Measurements from ENCODE around the gene BNIP5. TPM values are rescaled to one million over a fixed set of nuclear protein-coding genes. Genes with fewer than 3 reads are reported as not detected.

Gene BNIP5
- total RNA-seq, 2 donors from 2014 or later: not detected

DNA sequence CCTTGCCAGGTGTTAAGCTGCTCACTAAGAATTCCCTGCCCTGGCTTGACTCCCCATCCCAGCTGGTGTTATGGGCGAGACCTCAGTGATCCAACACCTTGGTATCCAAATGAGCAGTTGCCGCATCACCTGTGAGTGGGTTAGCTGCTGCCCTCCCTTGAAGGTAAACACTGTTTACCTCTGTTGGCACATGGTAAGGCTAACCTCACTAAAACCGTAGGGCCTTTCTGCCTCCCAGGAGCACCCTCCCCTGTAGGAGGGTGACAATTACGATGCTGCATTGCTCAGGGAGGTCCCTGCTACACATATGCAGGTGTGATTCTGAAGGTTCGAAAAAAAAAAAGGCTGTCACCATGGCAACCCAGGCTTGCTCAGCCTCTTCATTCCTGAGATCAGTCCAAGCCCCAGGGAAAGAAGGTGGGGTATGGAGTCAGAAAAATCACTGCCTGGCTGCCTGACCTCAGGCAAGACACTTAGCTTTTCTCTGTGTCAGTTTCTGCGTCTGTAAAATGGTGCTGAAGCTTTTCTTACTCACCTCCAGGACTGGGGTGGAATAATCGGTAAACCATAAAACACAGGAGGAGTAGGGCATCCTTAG lies 47.3 kb downstream of the BNIP5 start:
- ATAC-seq (ENCODE audit: insufficient number of reproducible peaks, low FRiP score, low read depth): no peak
- Histone ChIP-seq H3K4me3 (no peak overlapping the region), H3K9me3 (no peaks in the 10 kb centered on the region), H3K27me3 (replicated peaks; ENCODE audit: insufficient read depth) (no peaks in the 10 kb centered on the region), H3K36me3 (no peaks in the 10 kb centered on the region), H3K27ac (no peak overlapping the region), H3K4me1 (ENCODE audit: control insufficient read depth in 1 of 2, low read depth in 2 of 2) (peaks cover 0 to 9% of the 10 kb centered on the region in 2 donors)
- no peak for DNase-seq (ENCODE audit: low spot score)
- TF ChIP-seq, protein P1, sequence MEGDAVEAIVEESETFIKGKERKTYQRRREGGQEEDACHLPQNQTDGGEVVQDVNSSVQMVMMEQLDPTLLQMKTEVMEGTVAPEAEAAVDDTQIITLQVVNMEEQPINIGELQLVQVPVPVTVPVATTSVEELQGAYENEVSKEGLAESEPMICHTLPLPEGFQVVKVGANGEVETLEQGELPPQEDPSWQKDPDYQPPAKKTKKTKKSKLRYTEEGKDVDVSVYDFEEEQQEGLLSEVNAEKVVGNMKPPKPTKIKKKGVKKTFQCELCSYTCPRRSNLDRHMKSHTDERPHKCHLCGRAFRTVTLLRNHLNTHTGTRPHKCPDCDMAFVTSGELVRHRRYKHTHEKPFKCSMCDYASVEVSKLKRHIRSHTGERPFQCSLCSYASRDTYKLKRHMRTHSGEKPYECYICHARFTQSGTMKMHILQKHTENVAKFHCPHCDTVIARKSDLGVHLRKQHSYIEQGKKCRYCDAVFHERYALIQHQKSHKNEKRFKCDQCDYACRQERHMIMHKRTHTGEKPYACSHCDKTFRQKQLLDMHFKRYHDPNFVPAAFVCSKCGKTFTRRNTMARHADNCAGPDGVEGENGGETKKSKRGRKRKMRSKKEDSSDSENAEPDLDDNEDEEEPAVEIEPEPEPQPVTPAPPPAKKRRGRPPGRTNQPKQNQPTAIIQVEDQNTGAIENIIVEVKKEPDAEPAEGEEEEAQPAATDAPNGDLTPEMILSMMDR (IDR thresholded peaks at IDR 0.05): no peak

DNA sequence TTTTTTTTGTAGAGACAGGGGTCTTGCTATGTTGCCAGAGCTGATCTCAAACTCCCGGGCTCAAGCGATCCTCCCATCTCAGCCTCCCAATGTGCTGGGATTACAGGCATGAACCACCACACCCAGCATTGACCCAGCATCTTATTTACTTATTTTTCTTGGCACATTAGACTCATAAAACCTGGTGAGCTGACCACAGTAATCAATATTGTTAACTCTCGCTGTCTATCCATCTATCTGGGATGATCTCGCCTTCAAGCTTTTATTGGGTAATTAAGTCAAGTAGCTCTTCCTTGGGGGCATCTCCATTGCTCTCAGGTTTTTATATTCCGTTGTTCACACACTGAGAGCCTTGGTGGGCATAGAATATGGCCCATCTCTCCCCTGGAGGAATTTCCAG lies 49.8 kb downstream of the BNIP5 start:
- Histone ChIP-seq H3K27me3 (replicated peaks; ENCODE audit: insufficient read depth) (no peaks in the 10 kb centered on the region), H3K9me3 (no peaks in the 10 kb centered on the region)
- TF ChIP-seq, protein P1 (IDR thresholded peaks at IDR 0.05): no peak

GRCh38 chr6:36285797-36286196 lies 50.9 kb downstream of the BNIP5 start:
- no peaks in the 10 kb centered on the region for H3K27me3 ChIP-seq (replicated peaks; ENCODE audit: insufficient read depth)
- H3K4me1 ChIP-seq (ENCODE audit: control insufficient read depth in 1 of 2, low read depth in 2 of 2): peaks cover 0 to 9% of the 10 kb centered on the region in 2 donors

More for the DNA sequence above, 49.8 kb downstream of the BNIP5 start:
- Histone ChIP-seq H3K27ac (no peak overlapping the region), H3K4me3 (no peak overlapping the region), H3K36me3 (no peaks in the 10 kb centered on the region), H3K4me1 (ENCODE audit: control insufficient read depth in 1 of 2, low read depth in 2 of 2) (peaks cover 0 to 9% of the 10 kb centered on the region in 2 donors)
- DNase-seq (ENCODE audit: low spot score) (no peak), ATAC-seq (ENCODE audit: insufficient number of reproducible peaks, low FRiP score, low read depth) (no peak)

GRCh38 chr6:36285187-36285671 lies 51.5 kb downstream of the BNIP5 start:
- Histone ChIP-seq H3K4me3 (no peak overlapping the region), H3K9me3 (no peaks in the 10 kb centered on the region), H3K4me1 (ENCODE audit: control insufficient read depth in 1 of 2, low read depth in 2 of 2) (peaks cover 0 to 9% of the 10 kb centered on the region in 2 donors), H3K27ac (no peak overlapping the region), H3K36me3 (no peaks in the 10 kb centered on the region), H3K27me3 (replicated peaks; ENCODE audit: insufficient read depth) (no peaks in the 10 kb centered on the region)
- DNase-seq (ENCODE audit: low spot score) (no peak), ATAC-seq (ENCODE audit: insufficient number of reproducible peaks, low FRiP score, low read depth) (no peak)
- TF ChIP-seq, protein P1 (IDR thresholded peaks at IDR 0.05): no peak

More at GRCh38 chr6:36285797-36286196, 50.9 kb downstream of the BNIP5 start:
- Histone ChIP-seq H3K9me3 (no peaks in the 10 kb centered on the region), H3K36me3 (no peaks in the 10 kb centered on the region), H3K27ac (no peak overlapping the region), H3K4me3 (no peak overlapping the region)
- ATAC-seq (ENCODE audit: insufficient number of reproducible peaks, low FRiP score, low read depth) (no peak), DNase-seq (ENCODE audit: low spot score) (no peak)
- TF ChIP-seq, protein P1 (IDR thresholded peaks at IDR 0.05): no peak

DNA sequence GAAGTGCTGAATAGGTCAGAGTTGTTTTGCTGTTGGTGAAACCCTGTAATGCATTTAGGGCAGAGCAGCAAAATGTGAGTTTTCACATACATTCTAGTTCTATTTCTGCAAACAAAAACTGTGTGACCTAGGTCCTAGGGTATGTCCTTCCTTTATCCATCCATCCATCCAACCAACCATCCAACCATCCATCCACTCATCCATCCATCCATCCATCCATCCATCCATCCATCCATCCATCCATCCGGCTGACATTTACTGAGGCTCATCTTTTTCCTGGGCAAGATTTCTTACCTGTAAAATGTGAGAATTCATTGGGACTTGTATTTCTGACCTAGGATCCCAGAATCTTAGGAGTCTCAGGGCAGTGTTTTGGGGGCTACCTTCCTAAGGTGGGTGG lies 52.3 kb downstream of the BNIP5 start:
- H3K27ac ChIP-seq: no peak overlapping the region
- no peaks in the 10 kb centered on the region for H3K27me3 ChIP-seq (replicated peaks; ENCODE audit: insufficient read depth)
- no peak for ATAC-seq (ENCODE audit: insufficient number of reproducible peaks, low FRiP score, low read depth)
- H3K9me3 ChIP-seq: no peaks in the 10 kb centered on the region
- H3K4me1 ChIP-seq (ENCODE audit: control insufficient read depth in 1 of 2, low read depth in 2 of 2): peaks cover 0 to 10% of the 10 kb centered on the region in 2 donors
- no peaks in the 10 kb centered on the region for H3K36me3 ChIP-seq
- no peak overlapping the region for H3K4me3 ChIP-seq
- TF ChIP-seq, protein P1 (IDR thresholded peaks at IDR 0.05): no peak
- no peak for DNase-seq (ENCODE audit: low spot score)

All from thoracic aorta (tissue), 2 donors.